Tibial nerve (tissue), 3 donors: Measurements from ENCODE around the gene UBA52.
"Not testable (repeated sequence)": the region's sequence is repeated elsewhere in the genome, so short reads cannot be mapped to it uniquely, and the experiment has no call there.

Source experiments
- EP300 ChIP-seq, 2 donors: sonication (generic); formaldehyde crosslinking; IDR thresholded peaks; one replicate each; pipeline ENCODE4 v1.6.1; 2017; ENCODE audit warnings: antibody characterized with exemption in 2 of 2, mild to moderate bottlenecking in 1 of 2
- POLR2A ChIP-seq, 2 donors: fragments of 450-650 bp; IDR thresholded peaks; one replicate each; pipeline ENCODE4 v1.6.1; 2017; ENCODE audit warnings: antibody characterized with exemption in 2 of 2, mild to moderate bottlenecking in 2 of 2, moderate library complexity in 2 of 2

- TF ChIP-seq POLR2A, EP300 (IDR thresholded peaks at IDR 0.05): not testable (repeated sequence)
Observed at GRCh38 chr19:18522862-18523440, 48.7 kb upstream of the UBA52 start.
